SU-DHL-6 (cell line): ENCODE measurements around the gene SDC1.

Experiments
- H2AFZ ChIP-seq: fragments of 200-600 bp; sonication (generic); 2 replicates; pipeline ENCODE4 v1.6.1; 2014; ENCODE audit warnings: low read depth, mild to moderate bottlenecking, moderate library complexity, mixed read lengths, antibody characterized with exemption, low read length; ENCODE audit not compliant: severe bottlenecking
- H3F3A ChIP-seq: fragments of 200-600 bp; shearing (Covaris generic); 2 replicates; pipeline ENCODE4 v1.6.0; 2016; ENCODE audit warnings: antibody characterized with exemption, mild to moderate bottlenecking; ENCODE audit not compliant: insufficient read depth
- H3K27ac ChIP-seq: fragments of 200-600 bp; sonication (generic); 2 replicates; pipeline ENCODE4 v1.5.1; 2016; ENCODE audit warnings: low read depth, mild to moderate bottlenecking, low read length, moderate library complexity, mixed read lengths
- H3K27me3 ChIP-seq: fragments of 200-600 bp; sonication (generic), shearing (Covaris generic); 2 replicates; pipeline ENCODE4 v1.6.0; 2014; ENCODE audit warnings: mild to moderate bottlenecking, low read length
- H3K36me3 ChIP-seq: fragments of 200-600 bp; sonication (generic); 2 replicates; pipeline ENCODE4 v1.6.1; 2014; ENCODE audit warnings: mild to moderate bottlenecking, low read length, mixed read lengths
- H3K4me2 ChIP-seq: fragments of 300-600, 200-600 bp; shearing (Covaris generic), sonication (generic); 2 replicates; pipeline ENCODE4 v1.6.0; 2014; ENCODE audit warnings: low read length, low read depth, mild to moderate bottlenecking; ENCODE audit not compliant: poor library complexity, severe bottlenecking
- H3K4me3 ChIP-seq: fragments of 200-600 bp; sonication (generic); 2 replicates; pipeline ENCODE4 v1.5.1; 2014; ENCODE audit warnings: antibody characterized with exemption, low read length, mild to moderate bottlenecking, mixed read lengths; ENCODE audit not compliant: insufficient read depth, poor library complexity, severe bottlenecking
- H3K79me2 ChIP-seq: fragments of 200-600 bp; sonication (generic); 2 replicates; pipeline ENCODE4 v1.6.1; 2014; ENCODE audit warnings: mild to moderate bottlenecking, low read length, moderate library complexity; ENCODE audit not compliant: insufficient read depth
- H3K9ac ChIP-seq: fragments of 200-600 bp; sonication (generic); 2 replicates; pipeline ENCODE4 v1.7.0; 2014; ENCODE audit warnings: mild to moderate bottlenecking, low read length
- H3K9me2 ChIP-seq: fragments of 200-600 bp; sonication (generic); replicated peaks from 2 replicates; pipeline ENCODE4 v1.6.1; 2014; ENCODE audit warnings: low read length; ENCODE audit not compliant: insufficient read depth
- H3K9me3 ChIP-seq: fragments of 200-600 bp; sonication (generic); 2 replicates; pipeline ENCODE4 v1.6.1; 2014; ENCODE audit warnings: low read length, mixed read lengths; ENCODE audit not compliant: insufficient read depth
- H4K20me1 ChIP-seq: fragments of 200-600 bp; sonication (generic); 2 replicates; pipeline ENCODE4 v1.6.1; 2014; ENCODE audit warnings: low read depth, mild to moderate bottlenecking, antibody characterized with exemption, low read length, moderate library complexity, mixed read lengths
- CTCF ChIP-seq: fragments of 200-600 bp; sonication (generic); IDR thresholded peaks from one replicate; pipeline ENCODE4 v1.5.1; 2017; ENCODE audit warnings: antibody characterized with exemption, mild to moderate bottlenecking, low read length, moderate library complexity; ENCODE audit not compliant: insufficient read depth, poor library complexity, severe bottlenecking
- EZH2phosphoT487 ChIP-seq: fragments of 200-600 bp; sonication (generic), shearing (Covaris generic); conservative IDR thresholded peaks from 2 replicates; pipeline ENCODE4 v1.6.1; 2018; ENCODE audit warnings: mild to moderate bottlenecking, antibody characterized with exemption, low read length, moderate library complexity, mixed read lengths

The SDC1 gene

GRCh38 chr2:20200697-20201555, 24.0 kb downstream of the SDC1 start:
- no peaks in the 10 kb centered on the region for H3K36me3 ChIP-seq
- no peaks in the 10 kb centered on the region for H3K9me3 ChIP-seq

GRCh38 chr2:20199633-20200270, 25.2 kb downstream of the SDC1 start:
- no peaks in the 10 kb centered on the region for H3K36me3 ChIP-seq
- H3K4me3 ChIP-seq, result no peak overlapping the region
- H3K27me3 ChIP-seq, result no peaks in the 10 kb centered on the region
- no peak overlapping the region for H3K27ac ChIP-seq
- H3K9me2 ChIP-seq, result no peaks in the 10 kb centered on the region
- no peaks in the 10 kb centered on the region for H3F3A ChIP-seq
- H2AFZ ChIP-seq, result no peak overlapping the region
- no peaks in the 10 kb centered on the region for H3K9me3 ChIP-seq
- no peaks in the 10 kb centered on the region for H4K20me1 ChIP-seq
- no peaks in the 10 kb centered on the region for H3K79me2 ChIP-seq
- H3K9ac ChIP-seq, result no peak overlapping the region
- TF ChIP-seq EZH2phosphoT487 (no peak), CTCF (no peak)
- H3K4me2 ChIP-seq, result no peak overlapping the region

More at GRCh38 chr2:20200697-20201555, 24.0 kb downstream of the SDC1 start:
- TF ChIP-seq CTCF (no peak), EZH2phosphoT487 (no peak)
- no peak overlapping the region for H3K27ac ChIP-seq
- H3K4me2 ChIP-seq, result no peak overlapping the region
- H3K27me3 ChIP-seq, result no peaks in the 10 kb centered on the region
- H4K20me1 ChIP-seq, result no peaks in the 10 kb centered on the region
- no peak overlapping the region for H3K9ac ChIP-seq
- H3K79me2 ChIP-seq, result no peaks in the 10 kb centered on the region
- H3F3A ChIP-seq, result no peaks in the 10 kb centered on the region
- H3K9me2 ChIP-seq, result no peaks in the 10 kb centered on the region
- H3K4me3 ChIP-seq, result no peak overlapping the region
- H2AFZ ChIP-seq, result no peak overlapping the region

GRCh38 chr2:20198796-20199632, 25.9 kb downstream of the SDC1 start:
- no peak overlapping the region for H3K4me2 ChIP-seq
- H3K79me2 ChIP-seq, result no peaks in the 10 kb centered on the region
- H3K4me3 ChIP-seq, result no peak overlapping the region
- H3K27me3 ChIP-seq, result no peaks in the 10 kb centered on the region
- H3K9me3 ChIP-seq, result no peaks in the 10 kb centered on the region
- H3K27ac ChIP-seq, result no peak overlapping the region
- no peaks in the 10 kb centered on the region for H3F3A ChIP-seq
- no peaks in the 10 kb centered on the region for H3K36me3 ChIP-seq
- H3K9me2 ChIP-seq, result no peaks in the 10 kb centered on the region
- H2AFZ ChIP-seq, result no peak overlapping the region
- no peak for TF ChIP-seq EZH2phosphoT487
- TF ChIP-seq CTCF, result no peak
- no peaks in the 10 kb centered on the region for H4K20me1 ChIP-seq
- no peak overlapping the region for H3K9ac ChIP-seq
